Amniotic epithelial cell (primary cell): ENCODE results near the gene MACROH2A2.
A peak's percentile ranks its signal among the peaks of the same experiment; 100 is the strongest.
"Not testable (repeated sequence)": the region's sequence is repeated elsewhere in the genome, so short reads cannot be mapped to it uniquely, and the experiment has no call there.

ENCODE experiments used
- DNase-seq: peaks from one replicate; pipeline ENCODE4 v3.0.0-alpha.2; 2010; ENCODE audit warnings: low read depth

The MACROH2A2 gene

DNA sequence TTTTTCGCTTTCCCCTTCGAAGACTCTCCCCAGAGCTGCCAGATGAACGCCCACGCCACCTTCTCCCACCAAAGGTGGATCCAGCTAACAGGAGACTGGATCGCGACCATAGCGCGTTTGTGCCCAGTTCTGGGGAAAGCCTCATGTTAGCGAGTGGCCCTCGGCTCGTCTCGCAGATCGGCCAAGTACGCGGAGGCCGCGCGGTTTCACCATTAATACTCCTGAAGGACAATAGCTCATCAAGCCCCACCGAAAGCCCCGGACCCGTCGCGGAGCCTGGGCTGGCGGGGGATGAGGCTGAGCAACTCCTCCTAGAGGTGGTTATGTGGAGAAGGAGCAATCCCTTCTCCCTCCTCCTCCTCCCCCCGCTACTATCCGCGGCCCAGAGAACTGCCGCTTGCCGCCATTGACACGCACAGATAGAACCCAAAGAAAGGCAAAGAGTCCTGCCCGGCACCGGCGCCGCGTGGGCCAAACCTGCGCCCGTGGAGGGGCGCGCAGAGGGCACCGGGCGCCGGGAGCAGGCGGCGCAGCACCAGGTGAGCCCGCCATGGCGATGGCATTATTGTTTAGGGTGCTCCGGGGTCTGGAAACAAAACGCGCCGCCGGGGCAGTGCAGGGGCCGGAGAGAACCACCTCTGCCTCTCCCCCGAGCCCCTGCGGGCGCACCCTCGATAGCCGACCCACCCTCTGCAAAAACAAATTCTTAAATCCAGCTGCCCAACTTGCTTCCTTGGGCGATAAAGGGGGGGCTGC is at the start of gene MACROH2A2:
MACROH2A2 (plus strand) TSS at position 385 of the 756 bp plus-strand sequence. CDS start 22,813 bp downstream, outside the sequence.
- DNase-seq, result peak; percentile 59

DNA sequence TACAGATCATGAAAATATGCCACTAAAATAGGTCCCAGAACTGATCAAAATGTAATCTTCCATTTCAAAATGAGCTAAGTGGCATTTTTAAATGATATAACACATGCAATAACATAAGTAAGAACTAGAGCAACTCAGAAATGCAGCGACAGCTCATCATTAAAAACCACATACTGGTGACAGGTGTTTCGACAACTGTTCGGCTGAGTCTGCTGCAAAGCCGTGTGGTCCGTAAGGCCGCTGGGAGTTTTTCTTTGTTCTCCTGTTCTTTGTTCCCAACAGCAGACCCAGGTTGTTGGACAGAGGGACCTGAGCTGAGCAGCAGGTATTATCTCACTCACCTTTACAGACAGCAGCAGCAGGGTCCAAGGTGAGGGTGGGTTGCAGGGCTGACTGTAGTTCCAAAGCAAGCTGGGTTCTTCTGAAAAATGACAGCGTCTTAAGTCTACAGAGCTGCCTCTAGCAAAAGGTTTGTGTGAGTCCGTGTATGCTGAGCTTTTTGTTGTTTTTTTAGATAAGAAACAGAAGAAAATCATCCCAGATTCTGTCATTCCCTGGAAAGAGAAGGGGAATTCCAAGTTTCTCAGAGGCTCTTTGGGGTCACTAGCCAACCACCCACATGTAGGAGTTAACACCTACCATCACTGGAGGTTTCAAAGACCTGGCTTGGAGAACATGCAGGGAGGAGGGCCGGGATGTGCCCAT is 45.4 kb upstream of the MACROH2A2 start:
- DNase-seq, result no peak

DNA sequence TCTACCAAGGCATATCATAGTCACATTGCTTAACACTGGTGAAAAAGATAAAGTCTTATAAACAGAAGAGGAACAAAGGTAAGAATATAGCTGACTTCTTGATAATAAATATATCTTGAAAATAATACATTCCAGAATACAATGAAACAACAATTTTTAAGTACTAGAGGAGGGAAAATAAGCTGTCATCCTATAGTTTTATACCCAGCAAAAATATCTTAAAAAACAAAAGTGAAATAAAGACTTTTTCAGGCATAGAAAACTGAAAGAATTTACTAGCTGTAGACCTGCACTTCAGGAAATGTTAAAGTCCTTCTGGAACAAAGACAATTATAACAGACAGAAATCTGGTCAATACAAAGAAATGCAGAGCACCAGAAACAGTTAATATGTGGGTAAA is 21.4 kb upstream of the MACROH2A2 start:
- no peak for DNase-seq

GRCh38 chr10:70032667-70033289 is 19.9 kb upstream of the MACROH2A2 start:
- DNase-seq, result no peak

DNA sequence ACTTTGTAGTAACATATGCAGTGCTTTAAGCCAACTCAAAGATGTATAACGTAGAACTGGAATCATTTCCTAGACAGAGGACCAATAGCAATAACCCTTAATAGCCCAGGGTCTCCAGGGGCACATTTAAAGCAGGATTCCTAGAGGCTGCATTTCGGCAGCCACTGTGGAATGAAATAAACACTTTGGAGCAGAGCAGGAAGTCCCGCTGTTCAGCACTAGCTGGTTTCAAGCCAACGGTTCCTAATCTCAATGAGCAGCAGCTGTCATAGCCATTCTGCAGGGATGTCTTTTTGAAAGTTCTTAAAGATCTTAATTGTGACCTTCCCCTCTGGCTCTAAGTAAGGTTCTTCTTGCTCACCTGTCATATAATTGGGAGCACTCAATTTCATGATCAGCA is 18.4 kb upstream of the MACROH2A2 start:
- no peak for DNase-seq

- no peak for DNase-seq
Observed at GRCh38 chr10:70035531-70035930, 17.1 kb upstream of the MACROH2A2 start.

GRCh38 chr10:70038923-70039322 is 13.7 kb upstream of the MACROH2A2 start:
- DNase-seq, result peak; percentile 54

GRCh38 chr10:70041016-70041415 is 11.6 kb upstream of the MACROH2A2 start:
- no peak for DNase-seq

GRCh38 chr10:70041739-70042138 is 10.9 kb upstream of the MACROH2A2 start:
- not testable (repeated sequence) for DNase-seq

GRCh38 chr10:70047066-70047465 is 5.6 kb upstream of the MACROH2A2 start:
- not testable (repeated sequence) for DNase-seq

DNA sequence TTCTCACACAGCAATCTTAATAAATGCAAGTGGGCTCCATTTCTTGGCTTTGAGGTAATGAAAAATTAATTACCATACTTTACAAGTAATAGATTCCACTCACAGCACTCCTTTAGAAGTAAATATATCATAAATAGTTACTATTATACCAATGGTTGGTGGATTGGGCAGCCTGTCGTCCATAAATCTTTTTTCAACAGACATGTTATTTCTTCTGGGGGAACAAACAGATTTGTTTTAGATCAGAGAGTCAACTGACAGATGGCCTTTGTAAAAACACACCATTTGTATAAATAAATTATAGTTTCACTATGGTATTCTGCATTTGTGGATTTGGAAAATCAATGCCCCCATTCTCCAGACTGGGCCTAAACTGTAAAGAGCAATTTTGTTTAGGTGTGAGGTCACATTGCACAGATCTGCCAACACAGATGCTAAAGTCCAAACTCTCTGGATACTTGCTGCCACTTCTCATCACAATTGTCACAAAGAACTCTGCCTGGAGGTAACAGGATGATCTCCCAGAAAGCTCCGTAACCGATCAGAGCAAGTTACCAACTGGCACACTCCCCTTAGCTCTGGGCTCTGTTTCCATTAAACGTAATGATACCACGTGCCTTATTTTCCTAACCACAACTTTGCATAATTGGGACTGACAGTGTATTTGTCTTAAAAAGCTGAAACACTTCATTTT is 4.5 kb upstream of the MACROH2A2 start:
- DNase-seq, result no peak

DNA sequence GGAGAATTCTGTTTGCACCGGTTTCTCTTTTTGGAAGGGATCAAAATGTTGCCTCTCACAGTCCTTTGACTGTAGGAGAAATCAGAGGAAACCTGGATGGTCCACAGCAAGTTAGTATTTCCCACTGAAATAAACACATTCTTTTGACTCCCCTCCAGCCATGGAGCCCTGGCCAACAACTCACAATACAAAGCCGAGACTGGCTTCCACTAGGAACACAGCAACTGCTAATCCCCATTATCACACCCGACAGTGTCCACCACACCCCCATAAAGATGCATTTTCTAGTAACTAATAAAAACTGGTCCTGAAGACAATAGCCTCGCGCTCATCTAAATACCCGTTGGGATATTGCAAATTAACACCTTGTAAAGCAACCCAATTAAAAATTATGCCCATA is 798 bp upstream of the MACROH2A2 start:
- DNase-seq, result no peak

DNA sequence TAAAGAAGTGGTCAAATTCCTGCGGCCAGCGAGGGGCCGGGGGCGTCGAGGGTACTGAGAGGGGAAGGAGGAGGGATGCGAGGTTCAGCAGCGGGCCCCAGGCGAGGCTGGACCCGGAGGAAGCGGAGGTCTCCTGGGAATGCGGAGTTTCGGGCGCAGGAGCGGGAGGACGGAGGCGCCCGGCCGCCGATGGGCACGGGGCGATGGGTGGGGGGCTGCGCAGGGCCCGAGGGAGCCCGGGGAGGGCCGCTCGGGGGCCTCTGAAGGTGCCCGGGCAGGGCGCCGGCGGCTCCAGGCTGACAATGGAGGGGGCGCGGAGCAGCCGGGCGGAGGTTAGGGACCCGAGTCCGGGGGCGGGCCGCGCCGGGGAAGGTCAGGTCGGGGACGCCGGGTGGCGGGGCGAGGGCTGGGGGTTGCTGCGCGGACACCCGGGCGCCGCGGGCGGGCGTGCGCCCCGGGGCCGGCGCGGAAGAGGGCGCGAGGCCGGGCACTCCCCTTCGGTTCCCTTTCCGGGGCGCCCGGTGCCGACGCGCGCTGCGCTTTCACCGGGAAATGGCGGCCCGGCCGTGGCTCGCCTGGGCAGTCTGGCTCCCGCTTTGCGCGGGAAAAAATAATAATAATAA is 683 bp downstream of the MACROH2A2 start:
- DNase-seq, result no peak

- DNase-seq, result no peak
Observed at GRCh38 chr10:70053841-70054288, 1.2 kb downstream of the MACROH2A2 start.

DNA sequence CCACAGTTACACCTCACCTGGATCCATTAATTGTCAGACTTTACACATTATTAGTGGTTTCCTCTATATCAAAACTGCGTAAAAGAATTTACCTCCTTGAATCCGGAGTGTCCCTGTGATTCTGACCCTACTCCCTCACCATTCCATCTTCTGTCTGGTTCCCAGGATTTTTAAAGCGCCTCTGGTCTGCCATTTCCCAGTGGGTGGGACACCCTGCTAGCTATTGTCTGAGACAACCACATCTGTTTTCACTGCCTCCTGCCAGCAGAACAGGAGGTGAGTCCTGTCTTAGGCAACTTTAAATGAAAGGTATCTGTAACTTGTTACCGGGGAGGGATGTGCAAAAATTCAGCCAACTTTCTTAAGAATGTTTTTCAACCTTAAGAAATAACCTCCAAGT is 2.3 kb downstream of the MACROH2A2 start:
- no peak for DNase-seq

DNA sequence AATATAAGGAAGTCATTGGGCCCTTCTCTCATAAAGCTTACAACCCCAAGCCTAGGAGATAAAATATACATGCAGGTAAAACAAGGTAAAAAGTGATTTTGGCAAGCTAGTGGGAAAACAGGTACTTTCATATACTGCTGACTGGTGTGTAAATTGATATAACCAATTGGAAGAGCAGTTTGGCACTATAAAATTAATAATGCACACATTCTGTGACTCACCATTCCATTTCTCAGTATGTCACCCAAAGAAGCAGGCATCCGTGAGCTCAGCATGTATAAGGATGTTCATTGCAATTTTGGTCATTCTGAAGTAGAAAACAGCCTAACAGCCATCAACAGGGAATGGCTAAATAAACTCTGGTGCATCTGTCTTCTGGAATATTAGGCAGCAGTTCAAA is 2.9 kb downstream of the MACROH2A2 start:
- DNase-seq, result no peak

DNA sequence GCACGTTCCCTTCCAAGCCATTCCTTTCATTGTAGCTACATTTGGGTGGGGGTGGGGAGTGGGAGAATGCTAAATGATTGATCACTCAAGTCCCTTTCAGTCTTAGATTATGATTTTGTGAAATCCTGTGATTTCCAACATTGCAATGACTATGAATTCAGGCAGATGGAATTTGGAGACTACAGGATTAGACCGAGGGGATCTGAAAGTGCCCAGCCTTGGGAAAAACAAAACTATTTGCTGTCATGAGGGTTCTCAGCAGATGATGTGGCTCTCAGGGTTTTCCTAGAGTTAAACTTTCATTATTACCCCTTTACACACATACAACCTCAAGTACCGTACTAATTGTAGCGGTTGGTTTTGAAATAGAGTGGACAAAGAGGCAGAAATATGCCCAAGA is 4.7 kb downstream of the MACROH2A2 start:
- DNase-seq, result no peak

DNA sequence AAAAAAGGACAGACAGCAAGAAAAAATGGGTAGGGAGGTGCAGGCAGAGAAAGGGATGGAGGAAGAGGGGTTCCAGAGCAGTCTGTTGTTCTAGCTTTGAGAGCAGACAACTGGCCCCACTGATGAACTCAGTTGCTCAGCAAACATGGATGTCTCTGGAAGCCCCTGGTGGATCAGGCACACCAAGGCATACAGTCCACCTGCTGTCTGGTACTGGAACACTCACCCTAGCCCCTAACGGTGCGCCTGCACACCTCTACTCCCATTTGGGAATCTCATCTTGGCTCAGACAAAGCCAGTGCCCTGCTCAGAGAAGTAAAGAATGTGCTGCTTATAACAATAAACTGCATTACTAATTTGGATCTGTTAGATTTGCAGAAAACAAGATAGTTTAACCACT is 7.7 kb downstream of the MACROH2A2 start:
- no peak for DNase-seq

DNA sequence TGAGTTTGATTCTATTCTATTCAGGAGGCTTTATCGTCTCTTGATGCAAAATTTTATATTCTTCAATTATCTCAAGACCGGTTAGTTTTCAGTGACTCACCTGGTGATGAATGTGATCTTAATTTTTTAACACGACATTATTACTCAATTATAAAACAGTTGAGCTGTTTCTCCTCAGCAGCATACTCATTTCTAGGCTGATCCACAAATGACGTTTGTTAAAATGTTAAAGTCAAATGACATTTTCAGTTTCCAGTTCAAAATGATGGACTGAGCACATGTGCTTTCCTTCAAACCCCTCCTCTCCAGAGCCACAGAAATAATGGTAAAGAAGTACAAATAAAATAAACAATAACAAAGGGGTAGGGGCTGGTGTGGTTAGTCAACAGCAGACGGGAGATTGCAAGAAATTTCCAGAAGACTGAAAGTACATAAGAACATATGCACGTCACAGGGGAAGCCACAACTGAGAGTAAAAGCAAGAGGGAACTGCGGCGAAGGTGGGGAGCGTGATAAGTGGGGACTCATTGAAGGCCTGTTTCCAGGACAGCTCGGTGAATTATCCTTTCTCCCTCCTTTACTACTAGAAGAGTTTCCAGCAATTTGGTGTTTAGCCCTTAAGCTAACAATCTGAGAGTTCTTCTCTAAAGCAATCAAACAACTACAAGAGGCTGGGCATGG is 10.9 kb downstream of the MACROH2A2 start:
- DNase-seq, result no peak

- peak; percentile 26 for DNase-seq
Observed at GRCh38 chr10:70064486-70064885, 11.8 kb downstream of the MACROH2A2 start.

DNA sequence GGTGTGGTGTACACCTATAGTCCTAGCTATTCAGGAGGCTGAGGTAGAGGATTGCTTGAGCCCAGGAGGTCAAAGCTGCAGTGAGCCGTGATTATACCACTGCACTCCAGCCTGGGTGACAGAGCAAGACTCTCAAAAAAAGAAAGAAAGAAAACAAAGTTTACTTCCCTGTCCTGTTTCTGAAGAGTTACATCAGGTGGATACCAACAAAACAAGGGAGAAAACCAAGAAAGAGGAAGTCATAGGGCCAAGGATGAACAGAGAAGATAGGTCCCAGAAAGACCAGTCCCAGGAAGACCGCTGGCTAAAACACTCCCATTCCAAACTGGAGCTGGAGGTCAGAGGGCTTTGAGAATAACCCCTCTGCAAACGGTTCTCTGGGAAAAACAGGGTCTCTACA is 13.5 kb downstream of the MACROH2A2 start:
- DNase-seq, result no peak
